Measurements from ENCODE around the gene BFSP1. TPM values are rescaled to one million over a fixed set of nuclear protein-coding genes. Genes with fewer than 3 reads are reported as not detected.
A peak's percentile ranks its signal among the peaks of the same experiment; 100 is the strongest.

The BFSP1 gene
- total RNA-seq, 3 donors from 2014 or later, result 0.17 to 1.1 (median 0.70) TPM

DNA sequence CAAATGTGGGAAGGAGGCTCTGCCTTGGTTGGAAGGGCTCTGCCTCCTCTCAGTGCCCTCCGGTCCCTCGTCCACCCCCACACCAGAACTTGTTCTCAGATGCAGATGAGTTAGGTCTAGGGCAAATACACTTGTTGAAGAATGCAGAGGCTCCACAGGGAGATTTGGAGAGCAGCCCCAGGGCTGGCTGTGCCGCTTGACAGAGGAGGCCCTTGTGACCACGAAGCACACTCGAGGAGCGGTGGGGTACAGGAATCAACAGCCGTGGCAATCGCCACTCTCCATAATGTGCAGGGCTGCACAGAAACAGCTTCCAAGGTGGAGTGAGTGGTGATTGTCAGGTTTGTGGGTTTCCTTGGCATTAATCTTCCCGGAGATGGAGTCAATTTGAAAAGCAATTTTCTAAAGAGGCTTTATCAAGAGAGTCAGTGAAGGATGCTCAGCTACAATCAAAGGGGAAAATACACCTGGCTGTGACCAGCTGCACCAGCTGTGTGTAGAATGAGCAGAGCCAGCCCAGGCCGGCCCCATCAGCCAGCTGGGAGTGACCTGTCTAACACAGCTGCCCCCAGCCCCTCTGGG lies 59.5 kb downstream of the BFSP1 start:
- Histone ChIP-seq H3K4me3 (no peak overlapping the region), H3K36me3 (ENCODE audit: low read depth) (no peaks in the 10 kb centered on the region), H3K9me3 (no peaks in the 10 kb centered on the region), H3K4me1 (ENCODE audit: low read depth) (no peaks in the 10 kb centered on the region)
- TF ChIP-seq, protein P1, sequence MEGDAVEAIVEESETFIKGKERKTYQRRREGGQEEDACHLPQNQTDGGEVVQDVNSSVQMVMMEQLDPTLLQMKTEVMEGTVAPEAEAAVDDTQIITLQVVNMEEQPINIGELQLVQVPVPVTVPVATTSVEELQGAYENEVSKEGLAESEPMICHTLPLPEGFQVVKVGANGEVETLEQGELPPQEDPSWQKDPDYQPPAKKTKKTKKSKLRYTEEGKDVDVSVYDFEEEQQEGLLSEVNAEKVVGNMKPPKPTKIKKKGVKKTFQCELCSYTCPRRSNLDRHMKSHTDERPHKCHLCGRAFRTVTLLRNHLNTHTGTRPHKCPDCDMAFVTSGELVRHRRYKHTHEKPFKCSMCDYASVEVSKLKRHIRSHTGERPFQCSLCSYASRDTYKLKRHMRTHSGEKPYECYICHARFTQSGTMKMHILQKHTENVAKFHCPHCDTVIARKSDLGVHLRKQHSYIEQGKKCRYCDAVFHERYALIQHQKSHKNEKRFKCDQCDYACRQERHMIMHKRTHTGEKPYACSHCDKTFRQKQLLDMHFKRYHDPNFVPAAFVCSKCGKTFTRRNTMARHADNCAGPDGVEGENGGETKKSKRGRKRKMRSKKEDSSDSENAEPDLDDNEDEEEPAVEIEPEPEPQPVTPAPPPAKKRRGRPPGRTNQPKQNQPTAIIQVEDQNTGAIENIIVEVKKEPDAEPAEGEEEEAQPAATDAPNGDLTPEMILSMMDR (IDR thresholded peaks at IDR 0.05), result no peak
- ATAC-seq, result no peak
- intact Hi-C loops (cut with DNase I, micrococcal nuclease), result no loop called here
- DNase-seq, result no peak

DNA sequence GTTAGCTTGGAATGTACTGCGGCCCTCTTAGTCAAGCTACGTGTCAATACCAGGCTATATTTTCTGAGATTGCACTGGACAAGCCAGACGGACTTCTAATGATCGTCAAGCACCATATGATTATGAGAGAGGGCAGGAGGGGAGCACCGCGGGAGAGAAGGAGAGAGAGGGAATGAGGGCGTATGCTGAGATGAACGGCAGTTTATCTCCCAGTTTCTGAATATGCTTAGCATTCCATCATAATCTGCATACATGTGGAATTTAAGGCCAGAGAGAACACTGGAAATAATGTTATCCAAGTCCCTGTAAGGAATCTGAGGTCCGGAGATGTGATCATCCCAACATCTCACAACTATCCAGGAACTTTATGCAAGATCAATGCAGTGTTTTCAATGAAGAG lies 60.2 kb downstream of the BFSP1 start:
- Histone ChIP-seq H3K36me3 (ENCODE audit: low read depth) (no peaks in the 10 kb centered on the region), H3K4me1 (ENCODE audit: low read depth) (no peaks in the 10 kb centered on the region), H3K9me3 (no peaks in the 10 kb centered on the region), H3K4me3 (no peak overlapping the region)
- DNase-seq, result no peak
- intact Hi-C loops (cut with DNase I, micrococcal nuclease), result no loop called here
- ATAC-seq, result no peak
- TF ChIP-seq, protein P1 (IDR thresholded peaks at IDR 0.05), result no peak

DNA sequence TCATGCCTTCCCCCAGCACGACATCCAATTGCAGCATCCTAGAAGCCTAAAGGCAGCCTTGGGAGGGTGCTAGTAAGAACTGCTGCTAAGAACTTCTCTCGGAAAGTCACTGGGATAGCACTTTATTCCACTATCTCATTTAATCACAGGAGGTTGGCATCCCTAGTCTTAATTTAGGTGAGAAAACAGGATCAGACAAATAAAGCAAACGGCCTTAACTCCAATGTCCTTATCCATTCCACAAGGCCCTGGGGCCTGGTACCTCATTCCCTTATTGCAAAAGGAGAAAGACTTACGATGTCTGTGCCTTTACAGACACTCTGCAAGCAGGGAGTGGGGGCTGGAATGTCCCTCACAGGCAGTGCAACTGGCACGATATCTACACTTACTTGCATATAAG lies 60.7 kb downstream of the BFSP1 start:
- Histone ChIP-seq H3K4me3 (no peak overlapping the region), H3K4me1 (ENCODE audit: low read depth) (no peaks in the 10 kb centered on the region), H3K36me3 (ENCODE audit: low read depth) (no peaks in the 10 kb centered on the region), H3K9me3 (no peaks in the 10 kb centered on the region)
- no peak for DNase-seq
- ATAC-seq, result no peak
- TF ChIP-seq, protein P1 (IDR thresholded peaks at IDR 0.05), result no peak
- intact Hi-C loops (cut with DNase I, micrococcal nuclease), result no loop called here

DNA sequence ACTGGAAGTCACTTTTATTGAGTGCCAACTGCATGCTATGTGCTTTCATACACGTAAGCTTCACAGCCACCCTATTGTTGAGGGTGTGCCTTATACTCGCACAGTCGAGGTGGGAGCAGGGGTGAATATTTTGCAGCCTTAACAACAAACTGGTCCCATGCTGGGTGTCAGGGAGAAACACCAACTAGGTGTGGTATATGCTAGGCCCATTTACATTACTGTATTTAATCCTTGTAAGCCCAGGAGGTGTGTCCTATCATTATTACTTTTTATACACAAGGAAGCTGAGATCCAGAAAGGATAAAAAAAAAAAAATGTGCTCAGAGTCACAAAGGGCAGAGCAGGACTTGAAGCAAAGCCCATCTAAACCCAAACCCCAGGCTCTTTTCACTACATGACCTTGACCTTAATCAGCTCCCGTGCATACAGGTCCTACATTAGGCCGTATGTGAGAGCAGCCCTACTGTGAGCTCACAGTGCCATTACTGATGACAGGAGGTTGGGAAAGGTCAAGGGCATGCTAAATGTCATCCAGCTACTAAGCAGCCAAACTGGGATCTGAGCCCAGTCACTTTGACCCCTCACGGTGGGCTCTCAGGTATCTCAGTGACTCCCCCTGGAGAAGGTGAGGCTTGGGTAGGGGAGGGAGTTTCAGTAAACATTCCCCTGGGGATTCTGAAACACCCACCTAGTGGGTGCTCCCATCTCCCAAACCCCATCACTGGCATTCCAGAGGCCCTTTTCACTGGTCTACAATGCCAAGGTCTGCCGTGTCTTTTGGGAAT lies 61.7 kb downstream of the BFSP1 start:
- ATAC-seq, result peak; percentile 27
- Histone ChIP-seq H3K9me3 (no peaks in the 10 kb centered on the region), H3K4me1 (ENCODE audit: low read depth) (no peaks in the 10 kb centered on the region), H3K4me3 (no peak overlapping the region), H3K36me3 (ENCODE audit: low read depth) (no peaks in the 10 kb centered on the region)
- DNase-seq, result no peak
- TF ChIP-seq, protein P1 (IDR thresholded peaks at IDR 0.05), result no peak
- intact Hi-C loops (cut with DNase I, micrococcal nuclease), result no loop called here

DNA sequence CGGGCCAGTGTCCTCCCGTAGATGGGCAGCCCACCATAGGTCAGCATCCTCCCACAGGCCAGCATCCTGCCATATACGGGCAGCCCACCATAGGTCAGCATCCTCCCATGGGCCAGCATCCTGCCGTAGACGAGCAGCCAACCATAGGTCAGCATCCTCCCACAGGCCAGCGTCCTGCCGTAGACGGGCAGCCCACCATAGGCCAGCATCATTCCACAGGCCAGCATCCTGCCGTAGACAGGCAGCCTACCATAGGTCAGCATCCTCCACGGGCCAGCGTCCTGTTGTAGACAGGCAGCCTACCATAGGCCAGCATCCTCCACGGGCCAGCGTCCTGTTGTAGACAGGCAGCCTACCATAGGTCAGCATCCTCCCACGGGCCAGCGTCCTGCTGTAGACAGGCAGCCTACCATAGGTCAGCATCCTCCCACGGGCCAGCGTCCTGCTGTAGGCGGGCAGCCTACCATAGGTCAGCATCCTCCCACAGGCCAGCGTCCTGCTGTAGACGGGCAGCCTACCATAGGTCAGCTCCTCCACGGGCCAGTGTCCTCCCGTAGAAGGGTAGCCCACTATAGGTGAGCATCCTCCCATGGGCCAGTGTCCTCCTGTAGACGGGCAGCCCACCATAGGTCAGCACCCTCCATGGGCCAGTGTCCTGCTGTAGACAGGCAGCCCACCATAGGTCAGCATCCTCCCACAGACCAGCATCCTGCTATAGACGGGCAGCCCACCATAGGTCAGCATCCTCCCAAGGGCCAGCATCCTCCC lies 62.9 kb downstream of the BFSP1 start:
- TF ChIP-seq, protein P1 (IDR thresholded peaks at IDR 0.05), result no peak
- H3K36me3 ChIP-seq (ENCODE audit: low read depth), result no peaks in the 10 kb centered on the region

More for the DNA sequence above, 62.9 kb downstream of the BFSP1 start:
- Histone ChIP-seq H3K9me3 (no peaks in the 10 kb centered on the region), H3K4me3 (no peak overlapping the region), H3K4me1 (ENCODE audit: low read depth) (no peaks in the 10 kb centered on the region)
- intact Hi-C loops (cut with DNase I, micrococcal nuclease), result no loop called here
- ATAC-seq (no peak), DNase-seq (no peak)

Data from mucosa of descending colon (tissue), 3 donors.